Epithelial cell of prostate (primary cell): ENCODE data around the gene KLRF2.

Experiments used
- DNase-seq: peaks from one replicate; pipeline ENCODE4 v3.0.0-alpha.2; 2011; ENCODE audit warnings: low read depth, low spot score
- H3K27ac ChIP-seq: fragments of 450-650 bp; 2 replicates; pipeline ENCODE4 v1.5.1; 2017; ENCODE audit warnings: mild to moderate bottlenecking

Gene KLRF2

DNA sequence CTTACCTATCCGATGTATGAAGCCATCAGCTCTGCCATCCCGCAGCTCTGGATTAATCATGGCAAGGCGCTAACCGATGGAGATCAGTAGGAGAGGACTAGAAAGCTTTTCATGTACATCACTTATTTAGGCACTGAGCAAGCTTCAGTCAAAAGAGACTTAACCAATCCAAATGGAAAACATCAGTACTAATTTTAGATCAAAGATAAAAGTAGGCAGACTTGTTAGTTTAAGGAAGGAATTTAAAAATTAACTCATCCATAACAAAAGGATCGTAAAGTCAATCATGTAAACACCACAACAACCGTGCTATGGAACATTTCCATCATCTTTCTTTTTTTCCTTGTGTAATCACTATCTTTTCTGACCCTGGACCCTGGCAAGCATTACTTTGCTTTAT lies 51.0 kb downstream of the KLRF2 start, which contains the start of gene CLEC2A:
Gene CLEC2A, minus strand, starts transcription at position 101 of the 400 bp plus-strand sequence. Its CDS starts 41 bp downstream, at position 60.
- H3K27ac ChIP-seq, result no peak within 1 kb of the TSS
- DNase-seq, result no peak

DNA sequence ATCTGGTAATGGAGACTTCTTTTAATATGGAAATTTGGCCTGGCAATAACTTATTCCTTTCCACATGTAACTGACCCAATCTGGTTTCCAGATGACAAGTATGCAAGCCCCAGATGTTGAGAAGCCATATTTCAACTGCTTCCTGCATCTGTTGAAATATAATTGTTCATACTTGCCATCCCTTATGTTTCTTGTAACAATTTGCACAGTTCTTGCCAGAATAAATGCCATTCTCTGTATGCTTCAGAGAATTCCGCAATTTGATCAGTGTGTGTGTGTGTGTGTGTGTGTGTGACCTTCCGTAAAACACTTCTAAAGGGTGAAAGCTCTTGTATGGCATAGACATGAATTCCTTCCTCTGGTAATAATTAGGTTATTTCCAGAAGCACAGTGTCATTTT lies 52.7 kb downstream of the KLRF2 start:
- no peak for DNase-seq
- H3K27ac ChIP-seq, result no peak overlapping the region

DNA sequence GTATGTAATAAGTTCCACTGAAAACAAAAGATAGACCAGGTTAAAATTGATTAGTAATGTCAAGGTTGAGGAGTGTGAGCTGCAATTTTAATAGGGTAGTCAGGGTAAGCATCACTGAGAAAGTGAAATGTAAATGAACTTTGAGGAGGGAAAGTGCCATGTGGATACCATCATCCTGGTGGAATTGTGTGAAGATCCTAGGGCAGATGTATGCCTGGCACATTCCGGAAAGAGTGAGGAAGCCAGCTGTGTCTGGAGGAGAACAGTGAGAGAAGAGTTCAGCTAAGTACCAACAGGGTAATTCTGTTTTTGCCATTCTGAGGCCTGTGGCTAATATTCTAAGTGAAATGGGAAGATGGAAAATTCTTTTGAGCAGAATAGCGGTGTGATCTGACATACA lies 53.7 kb downstream of the KLRF2 start:
- no peak overlapping the region for H3K27ac ChIP-seq
- DNase-seq, result no peak

DNA sequence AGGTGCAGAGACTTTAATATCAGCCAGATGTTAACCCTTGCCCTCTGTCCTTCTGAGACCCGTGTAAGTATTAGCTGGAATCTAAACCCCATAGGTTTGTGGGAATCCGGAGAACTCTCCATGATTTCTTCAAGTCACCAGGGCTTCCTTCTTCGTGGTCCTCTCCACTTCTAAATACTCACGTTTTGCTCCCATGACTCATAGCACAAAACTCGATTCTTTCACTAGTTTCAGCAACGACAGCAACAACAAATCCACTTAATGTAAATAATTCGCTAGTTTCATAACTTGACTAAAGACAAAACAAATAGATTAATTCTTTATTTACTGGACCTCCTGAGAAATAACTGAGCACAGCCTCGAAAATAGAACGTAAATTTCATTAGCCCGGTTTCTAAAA lies 55.3 kb downstream of the KLRF2 start:
- DNase-seq, result no peak
- H3K27ac ChIP-seq, result no peak overlapping the region

DNA sequence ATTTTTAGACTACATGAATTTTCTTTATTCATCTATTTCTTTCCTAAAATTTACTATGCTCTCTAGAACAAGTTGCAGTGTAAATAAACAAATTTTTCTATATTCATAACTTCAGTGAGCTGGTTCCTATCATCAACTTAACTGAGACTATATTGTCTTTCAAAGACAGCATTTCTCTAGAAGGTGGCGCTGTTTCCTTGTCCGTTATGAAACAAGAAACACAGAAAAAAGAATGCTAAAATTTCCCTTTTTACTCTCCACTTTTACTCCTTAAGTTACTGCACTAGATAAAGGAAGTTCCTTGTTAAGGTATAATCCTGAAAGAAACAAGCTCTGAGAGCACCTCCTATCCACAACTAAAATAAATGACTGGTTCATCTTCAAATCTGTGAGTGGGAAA lies 59.1 kb downstream of the KLRF2 start:
- DNase-seq, result no peak
- H3K27ac ChIP-seq, result no peak overlapping the region

DNA sequence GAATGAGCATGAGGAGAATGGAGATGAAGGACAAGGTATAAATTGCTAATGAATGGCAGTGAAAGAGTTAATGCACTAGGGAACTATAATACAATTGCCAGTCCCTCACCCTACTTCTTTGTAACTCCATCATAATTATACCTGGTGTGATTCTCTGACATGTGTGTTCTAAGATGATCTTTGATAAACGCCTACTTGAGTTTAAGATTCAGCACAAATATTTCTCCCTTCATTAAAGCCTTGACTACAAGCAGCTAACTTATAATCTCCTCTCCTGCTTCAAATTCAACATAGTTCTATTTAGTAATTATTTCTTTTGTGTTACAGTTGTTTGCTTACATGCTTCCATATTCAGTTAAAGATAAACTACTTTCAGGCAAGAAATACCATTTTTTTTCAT lies 60.5 kb downstream of the KLRF2 start:
- H3K27ac ChIP-seq, result no peak overlapping the region
- DNase-seq, result no peak

DNA sequence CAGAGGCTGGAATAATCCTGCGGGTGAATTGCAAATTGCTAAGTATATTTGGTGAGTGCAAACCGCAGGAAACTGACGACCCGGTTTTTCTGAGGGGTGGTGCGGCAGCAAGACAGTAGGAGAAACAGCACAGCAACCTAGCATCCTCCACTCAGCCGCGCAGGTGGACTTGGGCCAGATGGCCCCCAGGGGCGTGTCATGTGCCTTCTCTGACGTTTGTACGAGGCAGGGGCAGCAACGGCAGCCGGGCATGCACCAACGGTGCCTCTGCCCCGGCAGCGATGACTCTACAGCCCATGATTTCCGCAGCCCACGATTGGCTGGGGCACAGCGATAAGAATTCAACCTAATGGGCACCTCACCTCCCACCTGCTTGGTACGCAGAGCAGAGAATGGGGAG lies 62.0 kb downstream of the KLRF2 start:
- no peak overlapping the region for H3K27ac ChIP-seq
- no peak for DNase-seq

DNA sequence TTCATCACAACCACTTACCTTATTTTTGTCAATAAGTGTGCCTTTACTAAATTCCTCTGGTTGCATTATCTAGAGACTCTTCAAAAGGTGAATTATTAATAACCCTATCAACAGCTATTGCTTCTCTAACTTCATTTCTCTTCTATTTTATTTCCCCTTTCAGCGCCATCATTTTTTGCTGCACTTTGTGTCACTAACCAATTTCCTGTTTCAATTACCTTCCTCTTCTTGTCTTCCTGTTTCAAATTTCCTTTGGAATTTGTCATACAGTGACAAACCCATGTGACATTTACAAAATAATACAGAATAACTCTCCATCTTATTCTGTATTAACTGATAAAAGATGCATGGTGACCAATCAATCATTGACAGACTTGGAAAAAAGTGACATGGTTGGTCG lies 63.1 kb downstream of the KLRF2 start:
- no peak overlapping the region for H3K27ac ChIP-seq
- no peak for DNase-seq
